Ovary (tissue), 3 donors: Measurements from ENCODE around the gene ASH1L.

ENCODE experiments used
- CTCF ChIP-seq, 3 donors: fragments of 450-650 bp in 2 of 3; fragments of 200-600 bp in 1 of 3; IDR thresholded peaks; one replicate each; pipeline versions ENCODE4 v1.5.1 to v1.8.0; 2016 to 2022; ENCODE audit warnings: antibody characterized with exemption in 3 of 3, mild to moderate bottlenecking in 1 of 3
- EP300 ChIP-seq: sonication (generic); formaldehyde crosslinking; IDR thresholded peaks from one replicate; pipeline ENCODE4 v1.6.1; 2017; ENCODE audit warnings: antibody characterized with exemption
- POLR2A ChIP-seq: fragments of 450-650 bp; IDR thresholded peaks from one replicate; pipeline ENCODE4 v1.6.1; 2017; ENCODE audit warnings: antibody characterized with exemption, mild to moderate bottlenecking, moderate library complexity
- donor health status: DM: no; HTN: no; CAD: no.

- no peak for TF ChIP-seq CTCF (IDR thresholded peaks at IDR 0.05)
- TF ChIP-seq EP300 = no peak
- TF ChIP-seq POLR2A = no peak
Observed at GRCh38 chr1:155485945-155486344, 76.7 kb downstream of the ASH1L start.
